Body of pancreas (tissue), 4 donors: ENCODE results near the gene OSBPL1A. TPM values are rescaled to one million over a fixed set of nuclear protein-coding genes. Genes with fewer than 3 reads are reported as not detected.

ENCODE experiments used
- ATAC-seq: fragments of 150-250 bp; one replicate; pipeline ENCODE4 v1.9.1; 2016
- DNase-seq, 4 donors: peaks; one replicate each; pipeline ENCODE4 v3.0.0-alpha.2; 2019
- H3K27ac ChIP-seq, 4 donors: fragments of 200-600 bp; sonication (generic); 1 replicate in 3 of 4; 2 replicates in 1 of 4; pipeline versions ENCODE4 v1.5.1 to v1.6.1; 2016 to 2019; ENCODE audit warnings: mild to moderate bottlenecking in 1 of 4, mixed read lengths in 1 of 4, moderate library complexity in 1 of 4
- H3K27me3 ChIP-seq, 2 donors: fragments of 200-600 bp; sonication (generic); one replicate each; pipeline ENCODE4 v1.6.0; 2016; ENCODE audit warnings: mild to moderate bottlenecking in 1 of 2
- H3K36me3 ChIP-seq, 2 donors: fragments of 200-600 bp; sonication (generic); replicated peaks in 1 of 2; 2 replicates each; pipeline ENCODE4 v1.5.1; 2016; ENCODE audit warnings: low read depth in 2 of 2; ENCODE audit not compliant: insufficient read depth in 1 of 2
- H3K4me1 ChIP-seq: fragments of 200-600 bp; sonication (generic); one replicate; pipeline ENCODE4 v1.6.0; 2016
- H3K4me3 ChIP-seq, 2 donors: fragments of 200-600 bp; sonication (generic); 1 replicate in 1 of 2; 2 replicates in 1 of 2; pipeline ENCODE4 v1.5.1; 2016 to 2019
- H3K9me3 ChIP-seq, 3 donors: fragments of 200-600 bp; sonication (generic); 1 replicate in 2 of 3; 2 replicates in 1 of 3; pipeline ENCODE4 v1.5.1; 2016
- CTCF ChIP-seq, 7 experiments: fragments of 450-650 bp in 4 of 7; fragments of 200-600 bp in 3 of 7; sonication (generic) in 3 of 7; IDR thresholded peaks; one replicate each; pipeline ENCODE4 v1.5.1; 2016 to 2019; ENCODE audit warnings: antibody characterized with exemption in 7 of 7
- POLR2A ChIP-seq, 3 donors: fragments of 450-650 bp; IDR thresholded peaks; one replicate each; pipeline ENCODE4 v1.6.1; 2016; ENCODE audit warnings: antibody characterized with exemption in 3 of 3, mild to moderate bottlenecking in 2 of 3
- WGBS, 2 donors: methylation state at CpG; one replicate each; pipeline ENCODE4 v1.1.5; 2017; 5-methylcytosine and 5-hydroxymethylcytosine counted together
- intact Hi-C: fragments of 100-400 bp; cut with DNase I; formaldehyde crosslinking; loops from one replicate; pipeline ENCODE4 v1.15.1; 2023
- total RNA-seq, 2 donors: library from RNA; depleted of rRNA; stranded (reverse); fragments of >200 nt; gene quantifications; one replicate each; pipeline ENCODE4 v1.1.0, GENCODE V29; 2016

Gene OSBPL1A
- total RNA-seq, 2 donors from 2014 or later: 20.5 to 78.4 TPM

- TF ChIP-seq POLR2A (IDR thresholded peaks at IDR 0.05): no peak
- TF ChIP-seq CTCF (IDR thresholded peaks at IDR 0.05): no peak
- H3K27ac ChIP-seq: no peak overlapping the region
- peaks cover 0 to 5% of the 10 kb centered on the region in 2 donors for H3K36me3 ChIP-seq
- no peaks in the 10 kb centered on the region for H3K27me3 ChIP-seq
- WGBS, 2 donors: 74 to 85% methylated on average over 1 of the region's 1 CpG
- H3K4me1 ChIP-seq: no peaks in the 10 kb centered on the region
- no peak for DNase-seq
- no peak for ATAC-seq
- H3K9me3 ChIP-seq: no peaks in the 10 kb centered on the region
- intact Hi-C loops: no loop called here
- no peak overlapping the region for H3K4me3 ChIP-seq
These were observed 39.3 kb upstream of the OSBPL1A start for GRCh38 chr18:24436939-24437338.

- DNase-seq (no peak), ATAC-seq (no peak)
- H3K27ac ChIP-seq: no peak overlapping the region
- peaks cover 5% of the 10 kb centered on the region for H3K4me1 ChIP-seq
- intact Hi-C loops: no loop called here
- 98 to 99% methylated on average over 3 of the region's 3 CpGs for WGBS, 2 donors
- H3K9me3 ChIP-seq: no peaks in the 10 kb centered on the region
- H3K4me3 ChIP-seq: no peak overlapping the region
- TF ChIP-seq POLR2A (IDR thresholded peaks at IDR 0.05) (no peak), CTCF (IDR thresholded peaks at IDR 0.05) (no peak)
- H3K27me3 ChIP-seq: no peaks in the 10 kb centered on the region
- peaks cover 0 to 6% of the 10 kb centered on the region in 2 donors for H3K36me3 ChIP-seq
These were observed 35.0 kb upstream of the OSBPL1A start for GRCh38 chr18:24432618-24433017.

GRCh38 chr18:24429188-24429587, 31.6 kb upstream of the OSBPL1A start:
- no peak for ATAC-seq
- 95 to 96% methylated on average over 4 of the region's 4 CpGs for WGBS, 2 donors
- H3K27me3 ChIP-seq: no peaks in the 10 kb centered on the region

GRCh38 chr18:24428709-24429108, 31.1 kb upstream of the OSBPL1A start:
- H3K4me1 ChIP-seq: peaks cover 13% of the 10 kb centered on the region
- no peaks in the 10 kb centered on the region for H3K9me3 ChIP-seq
- no peak overlapping the region for H3K27ac ChIP-seq
- peaks cover 0 to 4% of the 10 kb centered on the region in 2 donors for H3K36me3 ChIP-seq
- H3K4me3 ChIP-seq: no peak overlapping the region
- intact Hi-C loops: no loop called here
- 75 to 80% methylated on average over 3 of the region's 3 CpGs for WGBS, 2 donors
- TF ChIP-seq CTCF (IDR thresholded peaks at IDR 0.05) (no peak), POLR2A (IDR thresholded peaks at IDR 0.05) (no peak)
- no peaks in the 10 kb centered on the region for H3K27me3 ChIP-seq
- DNase-seq: no peak
- ATAC-seq: no peak

More at GRCh38 chr18:24429188-24429587, 31.6 kb upstream of the OSBPL1A start:
- Histone ChIP-seq H3K4me1 (peaks cover 13% of the 10 kb centered on the region), H3K9me3 (no peaks in the 10 kb centered on the region), H3K36me3 (peaks cover 0 to 4% of the 10 kb centered on the region in 2 donors), H3K27ac (no peak overlapping the region), H3K4me3 (no peak overlapping the region)
- intact Hi-C loops: no loop called here
- no peak for TF ChIP-seq CTCF (IDR thresholded peaks at IDR 0.05)
- no peak for TF ChIP-seq POLR2A (IDR thresholded peaks at IDR 0.05)
- DNase-seq: no peak

GRCh38 chr18:24427484-24427883, 29.9 kb upstream of the OSBPL1A start:
- ATAC-seq (no peak), DNase-seq (peak in 1 of 4 donors; percentile 7)
- H3K36me3 ChIP-seq: peaks cover 0 to 4% of the 10 kb centered on the region in 2 donors
- no peak overlapping the region for H3K27ac ChIP-seq
- H3K4me1 ChIP-seq: peaks cover 13% of the 10 kb centered on the region
- no peaks in the 10 kb centered on the region for H3K9me3 ChIP-seq
- intact Hi-C loops: no loop called here
- WGBS, 2 donors: 46 to 50% methylated on average over 3 of the region's 3 CpGs
- TF ChIP-seq POLR2A (IDR thresholded peaks at IDR 0.05) (no peak), CTCF (IDR thresholded peaks at IDR 0.05) (no peak)
- no peaks in the 10 kb centered on the region for H3K27me3 ChIP-seq
- peak overlapping the region in 1 of 2 donors; percentile 55 for H3K4me3 ChIP-seq
